ENCODE measurements around the gene EPHB1.

DNA sequence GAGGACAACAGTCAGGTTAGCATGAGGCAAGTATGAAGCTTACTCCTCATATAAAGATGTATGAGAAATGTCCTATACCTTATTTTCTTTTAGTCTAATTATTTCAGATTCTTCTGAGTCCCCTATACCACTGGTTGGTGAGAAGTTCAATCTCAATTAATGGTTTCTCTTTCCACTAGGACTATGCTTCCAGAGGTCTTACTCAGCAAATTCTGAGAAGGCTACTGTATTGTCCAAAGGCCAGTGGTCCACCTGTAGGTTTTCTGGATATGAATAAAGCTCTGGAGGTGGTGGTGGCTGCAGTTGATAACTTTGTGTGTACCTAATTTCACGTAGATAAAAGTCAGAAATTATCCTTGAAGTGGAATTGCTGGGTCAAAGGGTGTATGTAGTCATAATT, 149.4 kb downstream of the EPHB1 start:
- TF ChIP-seq, protein P1, sequence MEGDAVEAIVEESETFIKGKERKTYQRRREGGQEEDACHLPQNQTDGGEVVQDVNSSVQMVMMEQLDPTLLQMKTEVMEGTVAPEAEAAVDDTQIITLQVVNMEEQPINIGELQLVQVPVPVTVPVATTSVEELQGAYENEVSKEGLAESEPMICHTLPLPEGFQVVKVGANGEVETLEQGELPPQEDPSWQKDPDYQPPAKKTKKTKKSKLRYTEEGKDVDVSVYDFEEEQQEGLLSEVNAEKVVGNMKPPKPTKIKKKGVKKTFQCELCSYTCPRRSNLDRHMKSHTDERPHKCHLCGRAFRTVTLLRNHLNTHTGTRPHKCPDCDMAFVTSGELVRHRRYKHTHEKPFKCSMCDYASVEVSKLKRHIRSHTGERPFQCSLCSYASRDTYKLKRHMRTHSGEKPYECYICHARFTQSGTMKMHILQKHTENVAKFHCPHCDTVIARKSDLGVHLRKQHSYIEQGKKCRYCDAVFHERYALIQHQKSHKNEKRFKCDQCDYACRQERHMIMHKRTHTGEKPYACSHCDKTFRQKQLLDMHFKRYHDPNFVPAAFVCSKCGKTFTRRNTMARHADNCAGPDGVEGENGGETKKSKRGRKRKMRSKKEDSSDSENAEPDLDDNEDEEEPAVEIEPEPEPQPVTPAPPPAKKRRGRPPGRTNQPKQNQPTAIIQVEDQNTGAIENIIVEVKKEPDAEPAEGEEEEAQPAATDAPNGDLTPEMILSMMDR (IDR thresholded peaks at IDR 0.05) = no peak
- TF ChIP-seq POLR2A (IDR thresholded peaks at IDR 0.05) = no peak
- no peak for TF ChIP-seq POLR2AphosphoS5 (IDR thresholded peaks at IDR 0.05)
